KMS-11 (cell line): Measurements from ENCODE around the gene TSPAN14.

Experiments
- H2AFZ ChIP-seq: fragments of 200-600 bp; sonication (generic); 2 replicates; pipeline ENCODE4 v1.6.1; 2016; ENCODE audit warnings: antibody characterized with exemption, mixed run types, low read depth
- H3K27ac ChIP-seq: fragments of 200-600 bp; sonication (generic); 2 replicates; pipeline ENCODE4 v1.6.1; 2016; ENCODE audit warnings: mild to moderate bottlenecking, mixed run types
- H3K27me3 ChIP-seq: fragments of 200-600 bp; sonication (generic); 2 replicates; pipeline ENCODE4 v1.6.1; 2017; ENCODE audit warnings: mild to moderate bottlenecking, low read depth, mixed run types, moderate library complexity; ENCODE audit not compliant: insufficient read depth
- H3K36me3 ChIP-seq: fragments of 200-600 bp; sonication (generic); 2 replicates; pipeline ENCODE4 v1.6.1; 2017; ENCODE audit warnings: mild to moderate bottlenecking, mixed run types; ENCODE audit not compliant: insufficient read depth
- H3K4me1 ChIP-seq: fragments of 200-600 bp; sonication (generic); 2 replicates; pipeline ENCODE4 v1.6.1; 2016; ENCODE audit warnings: mild to moderate bottlenecking, low read depth, mixed run types; ENCODE audit not compliant: poor library complexity, severe bottlenecking
- H3K4me2 ChIP-seq: fragments of 200-600 bp; sonication (generic); 2 replicates; pipeline ENCODE4 v1.7.0; 2016; ENCODE audit warnings: mild to moderate bottlenecking, mixed run types
- H3K4me3 ChIP-seq: fragments of 200-600 bp; sonication (generic); IDR thresholded peaks from 2 replicates; pipeline ENCODE4 v1.6.1; 2017; ENCODE audit warnings: low read depth, low read length, mixed read lengths; ENCODE audit not compliant: insufficient read depth
- H3K79me2 ChIP-seq: fragments of 200-600 bp; sonication (generic); 2 replicates; pipeline ENCODE4 v1.6.1; 2016; ENCODE audit warnings: low read depth, mixed run types; ENCODE audit not compliant: insufficient read depth
- H3K9ac ChIP-seq: fragments of 200-600 bp; sonication (generic); 2 replicates; pipeline ENCODE4 v1.6.1; 2016; ENCODE audit warnings: mild to moderate bottlenecking, mixed run types
- H4K20me1 ChIP-seq: fragments of 200-600 bp; sonication (generic); 2 replicates; pipeline ENCODE4 v1.6.1; 2016; ENCODE audit warnings: mild to moderate bottlenecking, mixed run types; ENCODE audit not compliant: insufficient read depth
- CTCF ChIP-seq: fragments of 200-600 bp; sonication (generic); conservative IDR thresholded peaks from 2 replicates; pipeline ENCODE4 v1.6.1; 2017; ENCODE audit warnings: low read depth, mild to moderate bottlenecking, antibody characterized with exemption, low read length, moderate library complexity, mixed read lengths

Gene TSPAN14

GRCh38 chr10:80498833-80499741 is 45.0 kb downstream of the TSPAN14 start:
- H3K36me3 ChIP-seq, result no peaks in the 10 kb centered on the region
- TF ChIP-seq CTCF, result no peak

DNA sequence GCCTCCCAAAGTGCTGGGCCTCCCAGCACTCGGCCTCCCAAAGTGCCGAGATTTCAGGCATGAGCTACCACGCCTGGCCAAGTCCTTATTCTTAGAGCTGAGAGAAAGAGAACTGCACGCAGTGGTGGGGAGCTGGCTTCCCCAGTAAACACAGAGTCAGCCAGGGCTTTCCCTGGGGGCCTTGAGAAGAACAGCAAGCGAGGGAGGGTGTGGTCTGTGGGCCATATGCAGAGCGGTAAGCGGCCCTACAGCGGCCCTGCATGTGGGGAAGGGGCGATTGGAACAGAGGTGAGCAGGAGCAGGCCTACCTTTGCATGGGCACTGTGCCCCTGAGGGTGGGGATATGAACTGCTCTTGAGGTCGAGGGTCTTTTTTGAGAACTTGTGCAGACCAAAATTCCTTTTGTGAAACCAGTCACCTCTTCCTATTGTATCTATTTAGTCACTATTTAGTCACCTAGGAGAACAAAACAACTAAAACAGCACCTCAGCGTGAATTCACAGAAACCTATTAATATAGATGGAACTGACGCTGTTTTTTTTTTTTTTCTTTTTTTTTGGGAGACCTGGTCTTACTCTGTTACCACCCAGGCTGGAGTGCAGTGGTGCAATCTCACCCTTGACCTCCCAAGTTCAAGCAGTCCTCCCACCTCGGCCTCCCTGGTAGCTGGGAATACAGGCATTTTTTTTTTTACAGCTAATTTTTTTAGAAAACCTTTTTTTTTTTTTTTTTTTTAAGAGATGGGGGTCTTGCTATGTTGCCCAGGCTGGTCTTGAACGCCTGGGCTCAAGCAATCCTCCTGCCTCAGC is 46.7 kb downstream of the TSPAN14 start:
- Histone ChIP-seq H3K4me3 (no peak overlapping the region), H3K27me3 (no peaks in the 10 kb centered on the region), H4K20me1 (no peaks in the 10 kb centered on the region), H3K79me2 (no peaks in the 10 kb centered on the region), H3K9ac (no peak overlapping the region), H2AFZ (no peak overlapping the region), H3K4me2 (no peak overlapping the region), H3K27ac (no peak overlapping the region), H3K4me1 (peaks cover 3% of the 10 kb centered on the region), H3K36me3 (no peaks in the 10 kb centered on the region)
- TF ChIP-seq CTCF, result no peak

More at GRCh38 chr10:80498833-80499741, 45.0 kb downstream of the TSPAN14 start:
- Histone ChIP-seq H3K79me2 (no peaks in the 10 kb centered on the region), H4K20me1 (no peaks in the 10 kb centered on the region), H3K9ac (no peak overlapping the region), H3K27me3 (no peaks in the 10 kb centered on the region), H3K4me2 (no peak overlapping the region), H3K4me1 (peaks cover 3% of the 10 kb centered on the region), H3K27ac (no peak overlapping the region), H3K4me3 (no peak overlapping the region), H2AFZ (no peak overlapping the region)

GRCh38 chr10:80501381-80501912 is 47.3 kb downstream of the TSPAN14 start:
- Histone ChIP-seq H2AFZ (no peak overlapping the region), H4K20me1 (no peaks in the 10 kb centered on the region), H3K4me2 (no peak overlapping the region), H3K4me1 (peaks cover 3% of the 10 kb centered on the region), H3K9ac (no peak overlapping the region), H3K27ac (no peak overlapping the region), H3K79me2 (no peaks in the 10 kb centered on the region), H3K36me3 (no peaks in the 10 kb centered on the region), H3K27me3 (no peaks in the 10 kb centered on the region), H3K4me3 (no peak overlapping the region)
- no peak for TF ChIP-seq CTCF

- no peak overlapping the region for H3K27ac ChIP-seq
- H3K79me2 ChIP-seq, result no peaks in the 10 kb centered on the region
These were observed 47.9 kb downstream of the TSPAN14 start for GRCh38 chr10:80501913-80502521.

More at GRCh38 chr10:80501913-80502521, 47.9 kb downstream of the TSPAN14 start:
- Histone ChIP-seq H2AFZ (no peak overlapping the region), H3K36me3 (no peaks in the 10 kb centered on the region), H3K4me2 (no peak overlapping the region), H3K4me3 (no peak overlapping the region), H3K4me1 (peaks cover 3% of the 10 kb centered on the region), H3K27me3 (no peaks in the 10 kb centered on the region), H4K20me1 (no peaks in the 10 kb centered on the region), H3K9ac (no peak overlapping the region)
- no peak for TF ChIP-seq CTCF
